Muscle layer of colon (tissue), 2 donors: ENCODE measurements around the gene PDK1.
A peak's percentile ranks its signal among the peaks of the same experiment; 100 is the strongest.

Source experiments
- H3K27ac ChIP-seq: one replicate; pipeline ENCODE4 v1.7.0; 2013; ENCODE audit warnings: low read depth, mild to moderate bottlenecking, low read length, moderate library complexity
- H3K27me3 ChIP-seq, 2 donors: one replicate each; pipeline ENCODE4 v1.7.0; 2013; ENCODE audit warnings: low read length in 2 of 2, mild to moderate bottlenecking in 2 of 2; ENCODE audit not compliant: insufficient read depth in 2 of 2, control insufficient read depth in 1 of 2
- H3K36me3 ChIP-seq: one replicate; pipeline ENCODE4 v1.7.0; 2013; ENCODE audit warnings: mild to moderate bottlenecking, low read length; ENCODE audit not compliant: insufficient read depth
- H3K4me1 ChIP-seq: one replicate; pipeline ENCODE4 v1.7.0; 2013; ENCODE audit warnings: mild to moderate bottlenecking, low read length; ENCODE audit not compliant: insufficient read depth
- H3K4me3 ChIP-seq, 2 donors: one replicate each; pipeline ENCODE4 v1.7.0; 2013; ENCODE audit warnings: low read length in 2 of 2, low read depth in 1 of 2, mild to moderate bottlenecking in 1 of 2, moderate library complexity in 1 of 2
- H3K9ac ChIP-seq: one replicate; pipeline ENCODE4 v1.7.0; 2013; ENCODE audit warnings: low read length
- H3K9me3 ChIP-seq: one replicate; pipeline ENCODE4 v1.7.0; 2013; ENCODE audit warnings: mild to moderate bottlenecking, low read length
- donor health status: abdominal sarcoma.
- donor health status: Adenocarcinoma of cecum.

Gene PDK1

DNA sequence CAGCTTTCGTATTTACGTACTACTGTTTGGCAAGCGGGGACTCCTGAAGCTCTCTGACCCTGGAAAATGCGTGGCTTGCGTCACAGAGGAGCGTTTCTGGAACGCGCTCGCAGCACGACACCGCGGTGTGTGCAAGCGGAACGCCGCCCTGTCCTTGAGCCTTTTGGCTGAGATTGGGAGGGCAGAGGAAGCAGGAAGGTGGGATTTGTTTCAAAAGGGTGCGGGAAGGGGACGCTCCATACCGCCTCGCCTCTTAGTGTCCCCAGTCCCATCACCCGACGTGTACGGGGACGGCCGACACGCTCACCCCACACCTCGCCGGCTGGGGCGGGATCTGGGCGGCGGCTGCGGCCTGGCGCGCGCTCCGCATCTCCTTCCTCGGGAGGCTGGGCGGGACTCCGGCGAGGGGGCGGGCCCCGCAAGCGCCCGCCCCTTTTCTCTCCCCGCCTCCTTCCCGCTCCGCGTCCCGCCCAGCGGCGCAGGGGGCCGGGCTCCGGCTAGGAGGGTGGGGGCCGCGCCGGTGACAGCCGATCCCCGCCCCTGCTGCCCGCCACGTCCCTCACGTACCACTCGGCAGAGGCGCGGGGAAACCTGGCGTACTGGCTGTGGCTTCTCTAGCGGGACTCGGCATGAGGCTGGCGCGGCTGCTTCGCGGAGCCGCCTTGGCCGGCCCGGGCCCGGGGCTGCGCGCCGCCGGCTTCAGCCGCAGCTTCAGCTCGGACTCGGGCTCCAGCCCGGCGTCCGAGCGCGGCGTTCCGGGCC is at the start of gene PDK1:
Gene PDK1, plus strand, starts transcription at position 569 of the 762 bp plus-strand sequence. Its CDS starts 61 bp downstream, at position 630.
- Histone ChIP-seq H3K36me3 (no peaks in the 10 kb centered on the region), H3K4me3 (peak within 1 kb of the TSS; percentile 87 to 91), H3K27me3 (no peaks in the 10 kb centered on the region), H3K4me1 (peaks cover 10% of the 10 kb centered on the region), H3K27ac (peak within 1 kb of the TSS; percentile 77), H3K9me3 (no peaks in the 10 kb centered on the region), H3K9ac (peak within 1 kb of the TSS; percentile 61)

GRCh38 chr2:172507199-172507598 is 48.7 kb upstream of the PDK1 start:
- H3K9ac ChIP-seq: no peak overlapping the region

GRCh38 chr2:172510088-172510487 is 45.8 kb upstream of the PDK1 start:
- no peaks in the 10 kb centered on the region for H3K4me1 ChIP-seq
- no peak overlapping the region for H3K27ac ChIP-seq
- no peak overlapping the region for H3K9ac ChIP-seq
- peaks cover 4% of the 10 kb centered on the region for H3K9me3 ChIP-seq
- no peaks in the 10 kb centered on the region for H3K27me3 ChIP-seq
- H3K4me3 ChIP-seq: no peak overlapping the region
- no peaks in the 10 kb centered on the region for H3K36me3 ChIP-seq

More at GRCh38 chr2:172507199-172507598, 48.7 kb upstream of the PDK1 start:
- Histone ChIP-seq H3K36me3 (no peaks in the 10 kb centered on the region), H3K27ac (no peak overlapping the region), H3K4me1 (no peaks in the 10 kb centered on the region), H3K4me3 (no peak overlapping the region), H3K27me3 (no peaks in the 10 kb centered on the region), H3K9me3 (no peaks in the 10 kb centered on the region)

DNA sequence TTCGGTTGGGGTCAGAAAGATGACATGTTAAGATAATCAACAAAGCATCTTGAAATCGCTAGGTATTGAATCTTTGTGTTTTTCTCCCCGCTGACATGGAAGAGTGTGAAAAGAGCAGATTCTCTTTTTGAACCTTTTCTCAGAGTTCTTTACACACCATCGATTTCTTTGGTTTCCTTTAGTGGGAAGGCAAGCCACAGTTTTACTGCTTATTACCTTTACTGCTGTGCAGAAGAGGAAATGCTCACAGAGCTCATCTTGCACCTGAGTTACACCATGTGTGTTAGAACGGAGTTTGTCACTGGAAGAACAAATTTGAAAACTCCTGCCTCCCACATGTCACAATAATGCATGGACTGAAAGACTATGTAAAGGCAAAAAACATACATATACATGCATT is 45.3 kb upstream of the PDK1 start:
- H3K27ac ChIP-seq: no peak overlapping the region
- peaks cover 4% of the 10 kb centered on the region for H3K9me3 ChIP-seq
- no peak overlapping the region for H3K9ac ChIP-seq
- H3K27me3 ChIP-seq: no peaks in the 10 kb centered on the region
- no peaks in the 10 kb centered on the region for H3K4me1 ChIP-seq
- H3K4me3 ChIP-seq: no peak overlapping the region
- H3K36me3 ChIP-seq: no peaks in the 10 kb centered on the region

DNA sequence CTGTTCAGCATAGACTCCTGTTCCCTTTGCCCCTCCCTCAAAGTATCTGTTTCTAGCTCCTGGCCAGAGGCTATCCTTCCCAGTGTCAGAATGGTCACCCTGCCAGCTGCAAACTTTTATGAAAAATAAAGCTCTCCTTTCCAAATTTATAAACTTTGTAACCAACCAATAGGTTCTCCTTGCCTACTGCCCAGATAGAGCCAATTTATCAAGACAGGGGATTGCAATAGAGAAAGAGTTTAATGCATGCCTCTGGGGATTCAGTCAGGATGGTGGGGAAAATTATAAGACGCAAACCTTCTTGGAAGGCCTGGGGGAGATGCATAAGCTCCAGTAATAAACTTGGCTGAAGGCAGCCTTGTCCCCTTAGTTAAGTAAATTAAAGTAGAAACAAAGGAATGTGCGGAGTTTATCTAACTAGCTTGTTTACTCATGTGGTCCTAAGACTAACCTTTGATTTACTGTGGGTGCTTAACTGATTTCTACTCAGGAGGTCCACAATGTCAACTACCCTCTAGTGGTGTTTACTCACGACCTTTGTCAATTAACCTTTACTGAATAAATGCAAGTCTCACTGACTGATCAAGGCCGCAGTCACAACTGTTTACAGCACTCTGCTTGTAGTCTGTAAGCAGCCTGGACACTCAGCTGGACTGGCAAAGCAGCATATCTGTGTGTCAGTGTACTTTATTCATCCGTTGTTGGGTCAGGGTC is 42.9 kb upstream of the PDK1 start:
- no peak overlapping the region for H3K9ac ChIP-seq
- no peak overlapping the region for H3K27ac ChIP-seq
- H3K36me3 ChIP-seq: no peaks in the 10 kb centered on the region
- no peak overlapping the region for H3K4me3 ChIP-seq
- no peaks in the 10 kb centered on the region for H3K4me1 ChIP-seq
- peaks cover 4% of the 10 kb centered on the region for H3K9me3 ChIP-seq
- H3K27me3 ChIP-seq: no peaks in the 10 kb centered on the region

- Histone ChIP-seq H3K4me3 (no peak overlapping the region), H3K9ac (no peak overlapping the region), H3K27ac (no peak overlapping the region), H3K9me3 (peaks cover 4% of the 10 kb centered on the region), H3K27me3 (no peaks in the 10 kb centered on the region), H3K4me1 (no peaks in the 10 kb centered on the region), H3K36me3 (no peaks in the 10 kb centered on the region)
Measured at GRCh38 chr2:172513524-172513900, 42.4 kb upstream of the PDK1 start.

- no peak overlapping the region for H3K27ac ChIP-seq
- H3K4me1 ChIP-seq: no peaks in the 10 kb centered on the region
- H3K4me3 ChIP-seq: no peak overlapping the region
Measured at GRCh38 chr2:172513935-172514586, 41.8 kb upstream of the PDK1 start.

DNA sequence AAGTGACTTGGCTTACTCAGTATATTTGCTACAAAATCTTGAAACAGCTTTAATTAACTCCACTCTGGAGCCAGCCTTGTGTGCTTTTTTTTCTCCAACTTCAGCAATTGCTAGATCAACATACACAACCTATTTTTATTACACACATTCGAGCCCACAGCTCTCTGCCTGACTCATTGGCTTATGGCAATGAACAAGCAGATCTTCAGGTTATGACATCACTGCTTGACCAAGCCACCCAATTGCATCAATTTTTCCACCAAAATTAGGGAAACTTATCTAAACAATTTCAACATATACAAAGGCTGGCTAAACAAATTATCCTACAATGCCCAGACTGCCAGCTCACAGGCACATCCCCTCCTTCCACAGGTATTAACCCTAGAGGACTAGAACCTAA is 39.6 kb upstream of the PDK1 start:
- H3K27ac ChIP-seq: no peak overlapping the region
- H3K9ac ChIP-seq: no peak overlapping the region
- no peaks in the 10 kb centered on the region for H3K36me3 ChIP-seq
- H3K9me3 ChIP-seq: peaks cover 4% of the 10 kb centered on the region
- no peak overlapping the region for H3K4me3 ChIP-seq
- H3K4me1 ChIP-seq: no peaks in the 10 kb centered on the region
- H3K27me3 ChIP-seq: no peaks in the 10 kb centered on the region

More at GRCh38 chr2:172513935-172514586, 41.8 kb upstream of the PDK1 start:
- Histone ChIP-seq H3K9ac (no peak overlapping the region), H3K27me3 (no peaks in the 10 kb centered on the region), H3K36me3 (no peaks in the 10 kb centered on the region), H3K9me3 (peaks cover 4% of the 10 kb centered on the region)

DNA sequence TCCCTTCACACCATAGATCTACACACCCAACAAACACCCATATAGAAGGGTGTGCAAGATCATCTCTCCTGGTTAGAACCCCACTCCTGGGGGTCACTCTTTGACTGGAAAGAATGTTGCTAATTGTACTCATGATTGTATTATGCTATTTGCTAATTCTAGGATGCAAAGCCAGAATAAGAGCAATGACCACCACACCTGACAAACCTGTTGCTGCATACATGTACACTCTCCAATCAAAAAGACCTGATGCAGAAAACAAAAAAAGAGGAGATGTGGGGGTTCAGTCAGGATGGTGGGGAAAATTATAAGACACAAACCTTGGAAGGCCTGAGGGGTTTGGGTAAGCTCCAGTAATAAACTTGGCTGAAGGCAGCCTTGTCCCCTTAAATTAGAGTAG is 36.9 kb upstream of the PDK1 start:
- Histone ChIP-seq H3K36me3 (no peaks in the 10 kb centered on the region), H3K4me3 (no peak overlapping the region), H3K27ac (no peak overlapping the region), H3K9me3 (no peaks in the 10 kb centered on the region), H3K27me3 (no peaks in the 10 kb centered on the region), H3K4me1 (no peaks in the 10 kb centered on the region), H3K9ac (no peak overlapping the region)

GRCh38 chr2:172525601-172526000 is 30.3 kb upstream of the PDK1 start:
- Histone ChIP-seq H3K27me3 (no peaks in the 10 kb centered on the region), H3K9ac (no peak overlapping the region), H3K4me3 (no peak overlapping the region), H3K4me1 (no peaks in the 10 kb centered on the region), H3K9me3 (no peaks in the 10 kb centered on the region), H3K27ac (no peak overlapping the region), H3K36me3 (no peaks in the 10 kb centered on the region)

DNA sequence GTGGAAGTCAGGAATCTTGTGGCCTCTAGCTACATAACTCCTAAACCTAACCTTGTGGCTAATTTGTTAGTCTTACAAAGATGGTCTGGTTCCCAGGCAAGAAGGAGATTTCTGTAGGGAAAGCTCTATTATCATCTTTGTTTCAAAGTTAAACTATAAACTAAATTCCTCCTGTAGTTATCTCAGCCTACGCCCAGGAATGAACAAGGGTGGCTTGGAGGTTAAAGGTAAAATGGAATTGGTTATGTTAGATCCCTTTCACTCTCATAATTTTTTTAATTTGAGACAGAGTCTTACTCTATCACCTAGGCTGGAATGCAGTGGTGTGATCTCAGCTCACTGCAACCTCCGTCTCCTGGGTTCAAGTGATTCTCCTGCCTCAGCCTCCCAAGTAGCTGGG is 24.6 kb upstream of the PDK1 start:
- Histone ChIP-seq H3K27ac (no peak overlapping the region), H3K4me3 (no peak overlapping the region)

More for the DNA sequence above, 24.6 kb upstream of the PDK1 start:
- H3K27me3 ChIP-seq: no peaks in the 10 kb centered on the region
- H3K36me3 ChIP-seq: no peaks in the 10 kb centered on the region
- no peak overlapping the region for H3K9ac ChIP-seq
- no peaks in the 10 kb centered on the region for H3K9me3 ChIP-seq
- no peaks in the 10 kb centered on the region for H3K4me1 ChIP-seq
